Sigmoid colon (tissue), 7 donors: Measurements from ENCODE around the gene C1orf210. TPM values are rescaled to one million over a fixed set of nuclear protein-coding genes. Genes with fewer than 3 reads are reported as not detected.

Source experiments
- DNase-seq: peaks from one replicate; pipeline ENCODE4 v3.0.0-alpha.2; 2019
- H3K27ac ChIP-seq, 4 donors: fragments of 200-600 bp; sonication (generic); one replicate each; pipeline ENCODE4 v1.5.1; 2016 to 2019; ENCODE audit warnings: mild to moderate bottlenecking in 1 of 4
- H3K27me3 ChIP-seq, 3 donors: fragments of 200-600 bp; sonication (generic); one replicate each; pipeline ENCODE4 v1.5.1; 2019; ENCODE audit warnings: mild to moderate bottlenecking in 1 of 3
- H3K36me3 ChIP-seq, 4 donors: fragments of 200-600 bp; sonication (generic); one replicate each; pipeline ENCODE4 v1.5.1; 2016 to 2019
- H3K4me1 ChIP-seq, 4 donors: fragments of 200-600 bp; sonication (generic); one replicate each; pipeline ENCODE4 v1.5.1; 2017 to 2019
- H3K4me3 ChIP-seq, 4 donors: fragments of 200-600 bp; sonication (generic); one replicate each; pipeline ENCODE4 v1.5.1; 2017 to 2019; ENCODE audit warnings: mild to moderate bottlenecking in 2 of 4, moderate library complexity in 1 of 4
- H3K9me3 ChIP-seq, 4 donors: fragments of 200-600 bp in 3 of 4; sonication (generic) in 3 of 4; one replicate each; pipeline versions ENCODE4 v1.5.1 to v1.6.1; 2013 to 2019
- EP300 ChIP-seq, 4 donors: sonication (generic); formaldehyde crosslinking; IDR thresholded peaks; one replicate each; pipeline ENCODE4 v1.6.1; 2017; ENCODE audit warnings: antibody characterized with exemption in 4 of 4
- POLR2A ChIP-seq, 2 donors: fragments of 450-650 bp; IDR thresholded peaks; one replicate each; pipeline ENCODE4 v1.6.1; 2016; ENCODE audit warnings: antibody characterized with exemption in 2 of 2, mild to moderate bottlenecking in 2 of 2, moderate library complexity in 2 of 2
- POLR2AphosphoS5 ChIP-seq, 4 donors: sonication (generic); formaldehyde crosslinking; IDR thresholded peaks; one replicate each; pipeline ENCODE4 v1.6.1; 2017; ENCODE audit warnings: antibody characterized with exemption in 4 of 4
- WGBS, 2 donors: extraction: QIAGEN DNeasy Blood & Tissue Kit; methylation state at CpG; one replicate each; pipeline ENCODE4 v1.1.7; 2013; 5-methylcytosine and 5-hydroxymethylcytosine counted together
- intact Hi-C: fragments of 100-400 bp; cut with DNase I; formaldehyde crosslinking; loops from one replicate; pipeline ENCODE4 v1.15.1; 2023
- polyA plus RNA-seq, 3 donors: library from polyadenylated mRNA; stranded (reverse); fragments of 200-250 nt; gene quantifications; one replicate each; pipeline ENCODE4 v1.2.3, GENCODE V29; 2013
- total RNA-seq, 4 donors: library from RNA; depleted of rRNA; stranded (reverse); fragments of >200 nt; gene quantifications; one replicate each; pipeline ENCODE4 v1.1.0, GENCODE V29; 2016
- TF ChIP-seq, protein P1 (sequence below), 4 experiments: fragments of 450-650 bp in 3 of 4; fragments of 200-600 bp in 1 of 4; IDR thresholded peaks; one replicate each; pipeline ENCODE4 v1.5.1; 2016 to 2019; ENCODE audit warnings: antibody characterized with exemption in 4 of 4, mild to moderate bottlenecking in 3 of 4, moderate library complexity in 2 of 4
- donor health status: healthy with polysubstance abuse.
- donor health status: Bipolar disorder and iron deficiency.
- donor health status: healthy.

C1orf210 gene
- total and polyA plus RNA-seq, 7 donors = 2.1 to 68.5 (median 54.4) TPM; not detected in 3

- 92 to 93% methylated on average over 13 of the region's 13 CpGs for WGBS, 2 donors
- Histone ChIP-seq H3K36me3 (no peaks in the 10 kb centered on the region), H3K27me3 (no peaks in the 10 kb centered on the region), H3K4me1 (peaks cover 0 to 3% (median 0%) of the 10 kb centered on the region in 4 donors), H3K27ac (no peak overlapping the region), H3K4me3 (no peak overlapping the region), H3K9me3 (no peaks in the 10 kb centered on the region)
- DNase-seq = peak; percentile 35
- TF ChIP-seq POLR2AphosphoS5 (IDR thresholded peaks at IDR 0.05) (no peak), EP300 (IDR thresholded peaks at IDR 0.05) (no peak), POLR2A (IDR thresholded peaks at IDR 0.05) (no peak)
- TF ChIP-seq, protein P1, sequence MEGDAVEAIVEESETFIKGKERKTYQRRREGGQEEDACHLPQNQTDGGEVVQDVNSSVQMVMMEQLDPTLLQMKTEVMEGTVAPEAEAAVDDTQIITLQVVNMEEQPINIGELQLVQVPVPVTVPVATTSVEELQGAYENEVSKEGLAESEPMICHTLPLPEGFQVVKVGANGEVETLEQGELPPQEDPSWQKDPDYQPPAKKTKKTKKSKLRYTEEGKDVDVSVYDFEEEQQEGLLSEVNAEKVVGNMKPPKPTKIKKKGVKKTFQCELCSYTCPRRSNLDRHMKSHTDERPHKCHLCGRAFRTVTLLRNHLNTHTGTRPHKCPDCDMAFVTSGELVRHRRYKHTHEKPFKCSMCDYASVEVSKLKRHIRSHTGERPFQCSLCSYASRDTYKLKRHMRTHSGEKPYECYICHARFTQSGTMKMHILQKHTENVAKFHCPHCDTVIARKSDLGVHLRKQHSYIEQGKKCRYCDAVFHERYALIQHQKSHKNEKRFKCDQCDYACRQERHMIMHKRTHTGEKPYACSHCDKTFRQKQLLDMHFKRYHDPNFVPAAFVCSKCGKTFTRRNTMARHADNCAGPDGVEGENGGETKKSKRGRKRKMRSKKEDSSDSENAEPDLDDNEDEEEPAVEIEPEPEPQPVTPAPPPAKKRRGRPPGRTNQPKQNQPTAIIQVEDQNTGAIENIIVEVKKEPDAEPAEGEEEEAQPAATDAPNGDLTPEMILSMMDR (IDR thresholded peaks at IDR 0.05) = no peak
- intact Hi-C loops = no loop called here
These were observed 24.1 kb upstream of the C1orf210 start for GRCh38 chr1:43309405-43310025.

GRCh38 chr1:43308635-43309404 is 23.4 kb upstream of the C1orf210 start:
- no peaks in the 10 kb centered on the region for H3K9me3 ChIP-seq
- no peaks in the 10 kb centered on the region for H3K36me3 ChIP-seq
- TF ChIP-seq EP300 (IDR thresholded peaks at IDR 0.05) = no peak
- TF ChIP-seq POLR2AphosphoS5 (IDR thresholded peaks at IDR 0.05) = no peak
- no peak for TF ChIP-seq POLR2A (IDR thresholded peaks at IDR 0.05)
- TF ChIP-seq, protein P1 (IDR thresholded peaks at IDR 0.05) = no peak
- intact Hi-C loops = no loop called here
- WGBS, 2 donors = 95 to 96% methylated on average over 20 of the region's 20 CpGs
- H3K4me3 ChIP-seq = no peak overlapping the region
- H3K27me3 ChIP-seq = no peaks in the 10 kb centered on the region
- no peak overlapping the region for H3K27ac ChIP-seq
- peaks cover 0 to 6% (median under 1%) of the 10 kb centered on the region in 4 donors for H3K4me1 ChIP-seq
- peak; percentile 49 for DNase-seq

GRCh38 chr1:43307458-43308158 is 22.2 kb upstream of the C1orf210 start:
- WGBS, 2 donors = 92 to 94% methylated on average over 9 of the region's 9 CpGs
- H3K27me3 ChIP-seq = no peaks in the 10 kb centered on the region
- intact Hi-C loops = no loop called here
- no peak overlapping the region for H3K4me3 ChIP-seq
- H3K36me3 ChIP-seq = no peaks in the 10 kb centered on the region
- TF ChIP-seq POLR2A (IDR thresholded peaks at IDR 0.05) (no peak), EP300 (IDR thresholded peaks at IDR 0.05) (no peak), POLR2AphosphoS5 (IDR thresholded peaks at IDR 0.05) (no peak)
- TF ChIP-seq, protein P1 (IDR thresholded peaks at IDR 0.05) = no peak
- peaks cover 0 to 6% (median 2%) of the 10 kb centered on the region in 4 donors for H3K4me1 ChIP-seq
- DNase-seq = peak; percentile 48
- H3K27ac ChIP-seq = no peak overlapping the region
- H3K9me3 ChIP-seq = no peaks in the 10 kb centered on the region

DNA sequence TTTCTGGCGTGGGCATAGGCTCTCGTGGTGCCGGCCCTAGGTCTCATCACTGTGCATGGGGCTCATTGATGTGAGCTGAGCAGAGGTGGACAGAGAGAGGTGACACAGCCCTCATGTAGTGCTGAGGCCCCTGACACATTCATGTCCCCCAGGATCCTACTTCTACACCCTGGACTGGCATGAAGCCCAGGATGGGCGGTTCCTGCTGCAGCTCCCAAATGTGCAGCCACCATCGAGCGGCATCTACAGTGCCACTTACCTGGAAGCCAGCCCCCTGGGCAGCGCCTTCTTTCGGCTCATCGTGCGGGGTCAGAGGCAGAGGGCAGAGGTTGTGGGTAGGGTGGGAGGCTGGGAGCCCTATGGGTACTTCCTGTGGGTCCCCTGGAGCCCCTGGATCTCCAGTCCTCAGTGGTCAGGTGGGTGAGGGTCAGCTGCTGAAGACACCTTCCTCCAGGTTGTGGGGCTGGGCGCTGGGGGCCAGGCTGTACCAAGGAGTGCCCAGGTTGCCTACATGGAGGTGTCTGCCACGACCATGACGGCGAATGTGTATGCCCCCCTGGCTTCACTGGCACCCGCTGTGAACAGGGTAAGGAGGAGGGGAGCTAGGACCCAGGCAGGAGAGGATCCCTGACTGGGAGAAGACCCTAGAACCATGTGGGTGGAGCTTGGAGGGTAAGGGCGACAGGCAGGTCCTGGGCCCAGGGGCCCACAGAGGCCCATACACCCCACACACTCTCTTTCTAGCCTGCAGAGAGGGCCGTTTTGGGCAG is 21.5 kb upstream of the C1orf210 start:
- Histone ChIP-seq H3K27me3 (no peaks in the 10 kb centered on the region), H3K27ac (no peak overlapping the region), H3K9me3 (no peaks in the 10 kb centered on the region), H3K4me3 (no peak overlapping the region), H3K36me3 (no peaks in the 10 kb centered on the region), H3K4me1 (peaks cover 0 to 6% (median 2%) of the 10 kb centered on the region in 4 donors)
- no peak for TF ChIP-seq EP300 (IDR thresholded peaks at IDR 0.05)
- WGBS, 2 donors = 71 to 90% methylated on average over 17 of the region's 17 CpGs
- intact Hi-C loops = no loop called here
- peak; percentile 56 for DNase-seq
